Measurements from ENCODE around the gene ANKRD39. TPM values are rescaled to one million over a fixed set of nuclear protein-coding genes. Genes with fewer than 3 reads are reported as not detected.

ANKRD39 gene
- total RNA-seq, 1 donor: 11.8 TPM

DNA sequence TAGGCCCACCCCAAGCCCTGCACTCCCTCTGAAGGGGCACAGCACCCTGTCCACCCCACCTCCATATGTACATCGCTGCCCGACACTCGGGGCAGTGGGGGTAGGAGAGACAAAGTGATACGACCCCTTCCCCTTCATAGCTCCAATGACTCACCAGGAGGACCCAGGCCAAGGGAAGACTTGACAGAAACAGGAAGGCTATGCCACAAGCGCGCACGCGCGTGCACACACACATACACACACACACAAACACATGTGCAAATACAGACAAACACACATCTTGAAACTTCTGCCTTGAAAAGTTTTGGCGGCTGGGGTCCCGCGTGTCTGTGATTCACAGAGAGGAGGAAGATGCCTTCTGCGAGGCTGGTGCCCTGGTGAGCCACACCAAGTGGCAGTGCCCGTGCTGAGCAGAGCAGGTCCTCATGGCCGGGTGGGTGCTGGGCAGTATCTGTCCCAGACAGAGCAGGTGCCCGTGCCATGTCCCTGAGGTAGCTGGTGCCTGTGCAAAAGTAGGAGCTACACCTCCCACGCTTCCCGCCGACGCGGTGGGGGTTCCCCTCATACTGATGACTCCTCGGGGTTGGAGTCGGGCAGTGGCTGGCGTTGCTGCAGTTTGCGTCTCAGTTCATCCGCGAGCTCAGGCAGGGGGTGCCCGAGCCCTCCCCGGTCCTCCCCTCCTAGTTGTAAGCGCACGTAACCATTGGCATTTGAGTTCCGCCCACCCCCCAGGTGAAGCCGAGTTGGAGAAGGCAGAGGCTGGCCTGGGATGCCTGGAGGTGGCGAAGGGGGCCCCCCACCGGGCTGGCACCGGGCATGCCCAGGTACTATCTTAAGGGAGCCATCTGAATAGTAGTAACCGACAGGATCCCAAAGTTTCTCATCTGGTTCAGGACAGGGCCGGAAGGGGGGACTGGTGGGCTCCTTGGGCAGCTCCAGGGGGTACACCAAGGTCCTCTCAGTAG lies 2.5 kb upstream of the ANKRD39 start:
- peak in 2 of 3 donors; percentile 61 to 66 for DNase-seq (ENCODE audit: low read depth in 2 of 3, low spot score in 2 of 3)

DNA sequence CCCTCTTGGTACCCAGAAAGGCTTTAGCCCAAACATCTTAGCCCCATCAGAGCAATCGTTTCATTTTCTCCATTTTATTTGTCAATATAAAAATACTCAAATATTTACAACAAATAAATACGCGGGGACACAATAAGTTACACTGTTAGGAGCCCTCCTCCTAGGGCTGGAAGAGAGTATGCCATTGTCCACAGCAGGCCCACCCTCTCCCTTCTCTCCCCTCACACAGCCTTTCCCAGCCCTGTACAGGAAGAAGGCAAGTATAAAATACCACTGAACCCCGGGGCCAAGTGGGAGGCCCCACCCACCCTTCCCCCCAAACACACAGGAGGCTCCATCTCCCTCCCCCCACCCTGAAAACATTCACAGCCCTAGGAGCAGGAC lies 1.9 kb upstream of the ANKRD39 start:
- DNase-seq (ENCODE audit: low read depth in 2 of 3, low spot score in 2 of 3): no peak

DNA sequence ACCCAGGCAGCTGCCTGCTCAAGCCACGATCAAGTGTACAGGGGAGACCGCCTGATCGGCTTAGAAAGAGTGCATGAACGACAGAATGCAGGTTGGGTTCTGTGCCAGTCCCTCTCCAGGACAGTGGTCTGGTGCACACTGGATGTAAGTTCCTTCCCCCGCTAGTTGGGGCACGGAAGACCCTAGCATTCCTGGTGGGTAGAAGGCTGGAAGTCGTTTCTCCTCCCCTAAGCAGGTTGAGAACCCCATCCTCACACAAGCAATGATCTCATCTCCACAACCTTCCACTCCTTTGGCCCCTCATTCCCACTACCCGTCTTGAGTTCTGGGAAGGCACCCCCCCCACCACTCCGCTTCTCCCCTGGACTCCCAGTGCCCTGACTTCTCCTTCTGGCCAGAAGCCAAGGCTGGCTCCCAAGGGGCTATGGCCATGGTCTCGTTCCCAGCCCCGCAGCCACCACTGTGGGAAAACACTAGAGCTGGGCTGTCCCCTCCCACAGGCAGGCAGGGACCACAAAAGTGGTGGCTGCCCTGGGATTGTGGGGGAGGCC lies 1.4 kb upstream of the ANKRD39 start:
- DNase-seq (ENCODE audit: low read depth in 2 of 3, low spot score in 2 of 3): no peak

DNA sequence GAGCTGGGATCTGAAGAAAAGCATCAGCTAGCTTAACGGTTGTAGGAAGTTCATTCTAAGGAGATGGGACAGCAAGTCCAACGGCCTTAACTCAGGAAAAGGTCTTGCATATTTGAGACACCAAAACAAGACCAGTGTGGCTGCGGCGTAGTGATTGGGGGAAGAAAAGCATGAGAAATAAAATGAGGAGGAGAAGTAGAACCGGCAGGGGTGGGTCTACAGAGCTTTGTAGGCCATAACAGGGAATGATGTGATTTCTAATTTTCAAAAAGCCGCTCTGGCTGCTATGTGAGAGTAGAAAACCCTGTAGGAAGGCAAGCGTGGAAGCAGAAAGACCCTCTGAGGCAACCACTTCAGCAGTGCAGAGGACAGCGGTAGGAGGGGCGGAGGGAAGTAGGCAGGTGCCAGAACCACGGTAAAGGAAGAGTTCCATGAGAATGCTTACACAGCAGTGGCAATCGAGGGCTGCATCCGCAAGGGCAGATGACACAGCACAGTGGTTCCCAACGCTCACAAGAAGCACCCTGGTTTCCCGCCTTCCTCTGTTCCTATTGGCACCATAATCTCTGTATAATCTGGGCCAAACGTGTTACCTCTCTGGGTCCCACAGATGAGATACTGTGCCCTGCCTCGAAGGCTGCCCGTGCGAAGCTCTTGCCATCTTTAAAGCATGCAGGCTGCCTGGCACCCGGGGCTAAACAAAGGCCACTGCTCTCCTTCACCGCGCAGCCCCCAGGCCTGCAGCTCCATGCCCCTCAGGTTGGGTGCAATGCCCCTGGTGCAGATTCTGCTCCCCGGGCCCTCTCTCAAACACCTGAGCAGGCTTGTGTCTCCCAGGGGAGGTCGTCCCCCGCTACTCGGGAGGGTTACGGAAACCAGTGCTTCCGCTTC lies 795 bp downstream of the ANKRD39 start:
- peak in 1 of 3 donors; percentile 45 for DNase-seq (ENCODE audit: low read depth in 2 of 3, low spot score in 2 of 3)

DNA sequence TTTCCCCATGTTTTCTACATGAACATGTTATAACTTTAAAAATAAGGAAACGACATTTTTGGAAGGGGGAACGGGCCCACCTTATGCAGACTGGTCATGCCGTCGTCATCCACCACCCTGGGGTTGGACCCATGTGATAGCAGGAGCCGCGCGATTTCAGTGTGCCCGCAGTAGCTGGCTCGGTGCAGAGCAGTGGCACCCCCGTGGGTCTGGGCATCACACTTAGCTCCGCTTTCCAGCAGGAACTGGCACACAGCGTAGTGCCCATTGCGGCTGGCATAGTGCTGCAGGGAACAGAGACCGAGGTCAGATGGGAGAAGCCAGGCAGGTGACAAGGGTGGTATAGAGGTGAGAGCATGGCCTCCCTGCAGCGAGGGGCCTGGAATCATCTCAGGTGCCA lies 4.5 kb downstream of the ANKRD39 start:
- no peak for DNase-seq (ENCODE audit: low read depth in 2 of 3, low spot score in 2 of 3)

DNA sequence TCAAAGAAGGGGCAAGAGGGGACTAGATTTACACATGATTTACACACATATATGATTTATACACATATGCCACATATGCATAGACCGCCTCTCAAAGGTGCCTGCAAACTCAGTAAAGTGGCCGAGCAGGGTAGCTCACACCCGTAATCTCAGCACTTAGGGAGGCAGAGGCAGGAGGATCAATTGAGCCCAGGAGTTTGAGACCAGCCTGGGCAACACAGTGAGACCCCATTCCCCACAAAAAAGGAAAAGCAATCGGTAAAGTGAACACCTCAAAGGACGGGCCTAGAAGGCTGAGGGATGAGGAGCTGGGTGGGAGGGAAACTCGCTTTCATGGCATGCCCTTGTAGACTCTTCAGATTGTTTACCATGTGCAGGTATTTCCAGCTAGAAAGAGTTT lies 5.1 kb downstream of the ANKRD39 start:
- DNase-seq (ENCODE audit: low read depth in 2 of 3, low spot score in 2 of 3): no peak

DNA sequence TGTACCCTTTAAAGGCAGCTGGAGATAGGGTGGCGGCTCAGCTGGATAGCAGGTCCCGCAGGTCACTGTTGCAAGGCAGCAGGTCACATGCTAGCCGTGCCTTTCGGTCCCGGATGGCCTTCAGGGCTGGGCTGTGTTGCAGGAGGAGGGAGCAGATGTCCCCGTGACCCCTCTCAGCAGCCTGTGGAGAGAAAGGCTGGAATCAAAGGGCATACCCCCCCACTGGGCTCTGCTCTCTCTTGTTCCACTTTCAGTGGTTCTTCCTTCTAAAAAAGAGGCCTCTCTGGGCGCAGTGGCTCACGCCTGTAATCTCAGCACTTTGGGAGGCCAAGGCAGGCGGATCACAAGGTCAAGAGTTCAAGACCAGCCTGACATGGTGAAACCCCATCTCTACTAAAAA lies 9.6 kb downstream of the ANKRD39 start:
- DNase-seq (ENCODE audit: low read depth in 2 of 3, low spot score in 2 of 3): no peak

DNA sequence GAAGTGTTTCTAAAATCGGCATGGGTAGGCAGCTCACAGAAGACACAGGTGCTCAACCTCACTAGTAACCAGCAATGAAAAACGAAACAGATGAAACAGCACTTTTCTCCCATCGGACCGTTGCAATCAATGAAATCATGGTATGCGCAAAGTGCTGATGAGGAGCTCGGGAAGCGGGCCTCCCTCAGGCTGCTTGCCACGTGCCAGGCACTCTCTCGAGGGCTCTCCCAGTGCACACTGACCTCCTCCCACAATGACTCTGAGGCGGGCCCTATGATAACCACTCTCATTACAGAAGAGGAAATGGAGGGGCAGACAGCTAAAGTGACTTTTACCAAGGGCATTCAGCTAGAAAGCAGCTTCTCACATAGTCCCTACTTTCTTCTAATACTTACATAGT lies 10.2 kb downstream of the ANKRD39 start:
- no peak for DNase-seq (ENCODE audit: low read depth in 2 of 3, low spot score in 2 of 3)

DNA sequence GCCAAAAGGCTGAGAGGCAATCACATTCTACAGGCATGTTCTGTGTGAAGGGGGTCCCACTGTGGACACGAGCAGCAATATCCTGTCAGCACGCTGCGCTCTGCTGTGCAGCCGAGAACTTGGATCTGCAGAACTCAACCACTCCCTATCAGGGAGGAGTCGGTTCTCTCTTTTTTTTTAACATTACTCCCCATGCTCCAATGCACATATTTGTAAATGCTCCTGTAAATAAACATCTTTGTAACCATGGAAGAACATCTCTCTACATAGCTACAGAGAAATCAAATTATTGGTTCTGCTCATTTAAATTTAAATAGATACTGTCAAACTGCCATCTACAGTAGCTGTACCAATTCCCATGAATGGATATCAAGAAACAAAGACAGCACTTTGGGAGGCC lies 11.0 kb downstream of the ANKRD39 start:
- DNase-seq (ENCODE audit: low read depth in 2 of 3, low spot score in 2 of 3): no peak

DNA sequence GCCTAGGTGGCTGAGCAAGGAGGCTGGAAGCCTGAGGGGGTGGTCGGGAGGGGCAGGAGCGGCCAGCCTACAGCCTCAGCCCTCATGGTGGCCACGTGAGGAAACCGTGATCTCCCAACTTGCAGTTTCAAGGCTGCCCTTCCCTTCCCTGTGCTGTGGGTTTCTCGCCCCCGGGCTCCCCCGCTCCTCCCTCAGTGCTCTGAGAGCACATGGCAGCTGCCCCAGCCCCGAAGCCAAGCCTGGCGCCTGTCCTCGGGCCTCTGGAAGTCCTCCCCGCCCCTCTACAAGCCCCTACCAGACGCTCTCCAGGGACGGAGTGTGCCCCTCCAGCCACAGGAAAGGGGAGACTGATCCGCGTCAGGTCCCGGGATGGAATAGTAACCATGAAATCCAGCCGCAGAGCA lies 13.4 kb downstream of the ANKRD39 start:
- DNase-seq (ENCODE audit: low read depth in 2 of 3, low spot score in 2 of 3): no peak

DNA sequence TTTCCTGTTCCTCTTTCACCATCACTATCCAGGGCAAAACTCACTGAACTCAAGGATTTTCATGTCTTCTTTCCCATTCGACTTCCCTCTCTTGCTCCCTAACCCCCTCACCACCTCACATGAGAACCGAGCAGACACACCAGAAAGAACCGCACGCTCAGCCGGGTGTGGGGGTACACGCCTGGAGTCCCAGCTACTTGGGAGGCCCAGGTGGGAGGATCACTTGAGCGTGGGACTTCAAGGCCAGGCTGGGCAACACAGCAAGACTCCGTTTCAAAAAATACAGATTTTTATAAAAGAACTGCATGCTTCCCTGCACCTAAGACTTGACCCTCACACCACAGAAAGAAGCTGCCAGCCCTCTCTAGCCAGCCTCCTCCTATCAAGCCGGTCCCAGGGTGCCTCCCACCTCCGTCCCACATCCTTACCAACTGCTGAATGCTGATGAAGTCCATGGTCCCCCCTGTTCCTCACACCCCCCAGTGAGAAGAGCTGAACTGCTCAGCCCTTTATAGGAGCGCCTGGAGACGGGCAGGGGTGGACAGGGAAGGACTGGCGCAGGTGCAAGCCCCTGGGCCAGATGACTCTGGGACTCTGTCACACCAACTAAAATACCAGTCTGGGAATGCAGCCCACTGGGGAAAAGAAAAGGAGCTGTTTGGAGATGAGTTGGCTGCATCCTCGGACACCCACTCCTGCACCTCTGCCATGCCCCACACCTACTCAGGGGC lies 14.1 kb downstream of the ANKRD39 start, which contains the start of gene ANKRD23:
Gene ANKRD23, minus strand, starts transcription at position 484 of the 731 bp plus-strand sequence. Its CDS starts 29 bp downstream, at position 455.
- DNase-seq (ENCODE audit: low read depth in 2 of 3, low spot score in 2 of 3): no peak

DNA sequence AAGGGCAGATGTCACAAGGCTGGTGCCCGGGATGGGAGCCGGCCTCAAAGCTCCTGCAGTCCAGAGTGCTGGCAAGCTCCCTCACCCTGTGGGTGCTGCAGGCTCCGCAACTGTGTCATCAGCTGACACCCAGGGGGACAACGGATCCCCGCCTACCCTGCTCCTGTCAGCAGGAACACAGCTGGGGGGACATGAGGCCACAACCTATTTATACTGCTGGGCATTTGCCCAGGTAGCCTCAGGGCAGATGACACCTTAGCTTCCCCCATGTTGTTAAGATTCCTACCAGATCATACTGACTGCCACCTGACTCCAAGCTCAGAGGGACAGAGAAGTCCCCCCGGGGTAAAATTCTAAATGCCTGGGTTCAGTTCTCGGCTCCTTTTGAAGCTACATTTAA lies 15.2 kb downstream of the ANKRD39 start:
- no peak for DNase-seq (ENCODE audit: low read depth in 2 of 3, low spot score in 2 of 3)

DNA sequence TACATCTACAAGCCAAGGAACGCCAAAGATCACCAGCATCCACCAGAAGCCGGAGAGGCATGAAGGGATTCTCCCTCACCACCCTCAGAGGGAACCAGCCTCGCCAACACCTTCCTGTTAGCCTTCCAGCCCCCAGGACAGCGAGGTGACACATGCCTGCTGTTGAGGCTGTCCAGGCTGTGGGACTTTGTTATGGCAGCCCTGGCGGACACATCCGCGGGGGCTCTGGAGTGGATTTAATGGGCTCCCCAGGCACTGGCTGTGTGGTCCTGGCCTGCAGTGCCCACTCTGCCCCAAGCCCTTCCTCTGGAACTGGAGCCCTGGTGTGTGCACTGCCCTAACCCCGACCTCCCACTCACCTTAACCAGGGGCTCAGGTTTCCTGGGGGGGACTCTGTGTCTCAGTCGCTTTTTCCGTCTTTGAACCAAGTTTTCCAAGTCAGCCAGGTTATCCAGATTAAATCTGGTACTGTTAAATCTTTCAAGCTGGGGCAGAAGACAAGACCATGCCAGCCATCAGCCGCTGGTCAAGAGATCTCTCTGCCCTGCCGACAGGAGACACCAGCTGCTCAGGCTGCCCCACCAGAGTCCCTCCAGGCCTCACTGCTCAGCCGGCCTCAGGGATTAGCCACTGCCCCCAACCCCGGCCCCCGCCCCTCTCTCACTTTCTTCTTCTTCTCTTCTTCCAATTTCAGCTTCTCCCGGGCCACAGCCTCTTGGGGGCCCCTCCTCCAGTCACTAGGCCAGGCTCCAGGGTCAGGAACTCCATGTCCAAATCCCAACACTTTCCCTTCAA lies 15.9 kb downstream of the ANKRD39 start:
- DNase-seq (ENCODE audit: low read depth in 2 of 3, low spot score in 2 of 3): no peak

DNA sequence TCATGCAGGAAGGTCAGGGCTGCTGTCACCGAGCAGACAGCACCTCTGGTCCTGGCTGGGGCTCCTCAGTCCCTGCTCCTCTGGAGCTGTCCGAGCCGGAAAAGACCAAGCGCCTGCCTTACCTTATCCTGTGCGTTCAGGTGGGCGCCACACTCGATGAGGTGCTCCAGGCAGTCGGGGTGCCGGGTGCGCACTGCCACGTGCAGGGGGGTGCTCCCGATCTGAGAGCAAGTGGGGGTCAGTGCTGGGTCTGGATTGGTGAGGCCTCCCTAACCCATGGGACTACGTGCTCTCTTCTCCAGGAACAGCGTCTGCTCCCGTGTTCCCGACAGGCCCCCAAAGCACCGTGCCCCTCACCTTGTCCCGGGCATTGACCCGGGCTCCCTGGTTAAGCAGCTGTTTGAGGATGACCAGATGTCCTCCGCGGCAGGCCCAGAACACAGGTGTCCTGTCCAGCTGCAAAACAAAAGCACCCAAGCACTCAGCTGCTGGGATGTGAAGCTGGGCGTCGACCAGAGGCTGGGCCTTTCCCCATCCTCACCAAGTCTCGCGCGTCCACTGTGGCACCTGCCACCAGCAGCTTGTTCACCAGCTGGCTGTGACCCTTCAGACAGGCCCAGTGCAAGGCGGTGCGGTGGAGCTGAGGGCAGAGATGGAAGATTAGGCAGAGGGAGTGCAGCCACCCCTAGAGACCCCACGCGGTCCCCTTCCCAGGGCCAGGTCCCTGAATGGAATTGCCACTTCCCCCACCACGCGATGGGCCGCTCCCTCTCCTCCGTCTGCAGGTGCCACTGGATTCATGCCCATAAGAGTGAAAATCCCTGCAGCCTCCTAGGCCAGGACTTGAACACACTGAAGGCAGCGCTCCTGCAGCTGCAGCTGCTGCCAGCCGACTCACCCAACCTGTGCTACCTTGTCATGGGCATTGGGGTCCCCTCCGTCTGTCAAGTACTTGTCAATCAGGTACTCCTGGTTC lies 17.7 kb downstream of the ANKRD39 start:
- DNase-seq (ENCODE audit: low read depth in 2 of 3, low spot score in 2 of 3): no peak

DNA sequence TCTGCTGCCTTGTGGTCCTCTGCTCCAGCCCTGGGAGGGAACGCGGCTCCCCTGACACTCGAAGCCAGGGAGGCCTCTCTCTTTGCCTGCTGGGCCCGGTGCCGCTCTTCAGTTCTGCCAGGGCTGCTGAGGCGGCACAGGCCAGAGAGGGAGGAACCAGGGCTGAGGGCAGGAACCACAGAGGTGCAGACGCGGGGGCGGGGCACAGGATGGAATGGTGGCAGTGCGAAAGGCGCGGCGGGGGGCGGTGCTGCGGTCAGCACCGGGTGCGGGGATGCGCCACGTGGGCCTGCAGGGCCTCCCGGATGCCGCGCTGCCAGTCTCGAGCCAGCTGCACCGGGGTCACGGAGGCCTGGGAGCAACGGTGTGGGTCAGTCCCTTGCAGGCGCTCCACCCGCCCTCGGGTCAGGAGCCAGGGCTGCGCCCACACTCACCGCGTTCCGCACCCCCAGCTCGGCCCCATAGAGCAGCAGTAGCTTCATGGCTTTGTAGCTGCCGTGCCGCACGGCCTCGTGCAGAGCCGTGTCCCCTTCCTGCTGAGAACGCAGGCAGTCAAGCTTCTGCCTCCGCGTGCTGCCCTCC lies 18.4 kb downstream of the ANKRD39 start:
- peak; percentile 52 to 85 (median 80) for DNase-seq (ENCODE audit: low read depth in 2 of 3, low spot score in 2 of 3)

DNA sequence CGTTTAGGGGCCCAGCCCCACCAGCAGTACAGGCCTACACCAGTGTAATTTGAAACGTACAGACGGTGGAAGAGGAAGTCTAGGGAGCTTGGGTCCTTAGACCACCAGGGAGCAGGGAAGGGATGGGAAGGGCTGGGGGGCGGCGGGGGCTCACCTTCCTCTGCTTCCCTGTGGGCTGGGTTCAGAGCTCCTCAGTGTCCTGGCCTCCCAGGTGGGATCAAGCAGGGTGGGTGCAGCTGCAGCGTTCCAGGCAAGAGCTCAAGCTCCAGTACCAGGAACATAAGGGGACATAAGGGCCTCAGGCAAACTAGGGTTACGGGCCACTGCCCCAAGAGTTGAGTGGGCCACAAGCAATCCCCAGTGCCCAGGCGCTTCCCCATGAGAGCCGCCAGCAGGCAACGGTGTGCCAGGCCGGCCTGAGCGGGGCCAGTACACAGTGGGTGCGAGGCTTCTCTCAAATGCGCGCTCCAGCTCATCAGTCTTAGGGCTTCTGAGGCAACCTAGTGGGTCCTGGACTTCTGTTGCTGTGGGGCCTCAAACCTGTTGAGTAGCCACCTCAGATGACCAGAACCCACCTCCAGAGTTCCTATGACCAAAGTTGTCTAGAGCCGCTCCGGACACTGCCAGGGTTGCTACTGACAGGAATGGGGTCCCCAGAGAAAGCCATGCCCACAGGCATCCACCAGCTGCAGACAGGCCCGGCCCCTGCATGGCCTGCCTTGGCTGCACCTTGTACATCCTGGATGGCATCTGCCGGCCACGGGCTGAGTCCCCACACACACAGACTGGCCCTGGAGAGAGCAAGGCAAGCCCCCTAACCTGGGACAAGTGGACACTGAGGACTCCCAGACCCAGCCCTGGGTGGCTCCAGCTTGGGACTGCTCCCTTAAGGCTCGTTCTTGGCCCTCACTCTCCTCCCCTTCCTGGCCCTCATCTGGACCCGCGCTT lies 19.2 kb downstream of the ANKRD39 start:
- DNase-seq (ENCODE audit: low read depth in 2 of 3, low spot score in 2 of 3): no peak

DNA sequence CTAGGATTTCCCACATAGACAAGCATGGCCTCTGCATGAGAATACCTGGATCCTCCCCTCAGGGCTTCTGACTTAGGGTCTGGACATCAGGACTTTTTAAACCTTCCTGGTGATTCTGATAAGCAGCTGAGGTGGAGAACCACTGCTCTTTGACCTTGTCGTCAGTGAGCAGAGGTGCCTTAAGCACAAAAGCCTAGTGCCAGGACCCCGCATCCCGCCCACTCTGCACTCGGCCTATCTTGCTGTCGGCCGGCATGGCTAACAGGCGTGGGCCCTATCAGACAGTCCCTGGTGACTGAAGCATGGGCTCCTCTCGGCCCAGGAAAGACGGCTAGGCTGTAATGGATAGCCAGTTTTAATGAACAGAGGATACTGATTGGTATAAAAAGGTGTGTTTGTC lies 20.2 kb downstream of the ANKRD39 start:
- no peak for DNase-seq (ENCODE audit: low read depth in 2 of 3, low spot score in 2 of 3)

Data from hematopoietic multipotent progenitor cell (in vitro differentiated cells).